IPS-11a (cell line): ENCODE measurements around the gene GRIN3A.
"Not testable (repeated sequence)": the region's sequence is repeated elsewhere in the genome, so short reads cannot be mapped to it uniquely, and the experiment has no call there.

Experiments
- H3K4me3 ChIP-seq: one replicate; pipeline ENCODE4 v1.5.1; 2013; ENCODE audit warnings: low read depth, low read length, control low read depth

Gene GRIN3A

DNA sequence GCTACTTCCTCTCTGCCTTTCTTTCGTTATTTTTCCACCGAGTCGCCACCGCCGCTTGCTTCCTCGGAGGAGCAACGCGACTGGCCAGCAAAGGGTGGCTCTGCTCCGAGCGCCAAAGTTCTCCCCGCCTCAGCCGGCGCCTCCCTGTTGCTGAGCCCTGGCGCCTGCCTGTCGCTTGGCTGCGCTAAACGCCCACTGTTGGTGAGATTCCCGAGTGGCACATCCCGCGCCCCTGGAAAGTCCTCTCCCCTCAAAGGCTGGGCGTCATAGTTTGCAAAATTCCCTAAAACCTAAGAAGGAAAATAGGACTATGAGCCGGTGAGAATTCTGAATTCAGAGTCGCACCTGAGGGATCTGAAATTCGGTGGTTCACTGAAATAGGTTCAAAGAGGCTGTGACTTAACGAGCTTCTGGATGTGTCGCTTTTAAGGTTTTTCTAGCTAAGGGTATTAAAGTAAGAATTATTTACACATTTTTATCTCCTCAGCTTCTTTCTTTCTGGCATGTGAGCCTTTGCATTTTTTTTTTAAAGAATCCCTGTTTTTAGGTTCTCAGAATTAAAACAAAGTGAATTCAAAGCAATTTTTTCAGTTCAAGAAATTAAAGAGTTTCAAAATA, at the start of gene GRIN3A:
GRIN3A (minus strand) TSS at position 82 of the 618 bp plus-strand sequence. CDS start 668 bp downstream, outside the sequence.
- H3K4me3 ChIP-seq, result peak within 1 kb of the TSS; percentile 46

- H3K4me3 ChIP-seq, result no peak overlapping the region
Observed at GRCh38 chr9:101787891-101788290, 49.4 kb upstream of the GRIN3A start.

GRCh38 chr9:101778332-101778731, 39.9 kb upstream of the GRIN3A start:
- H3K4me3 ChIP-seq, result no peak overlapping the region

DNA sequence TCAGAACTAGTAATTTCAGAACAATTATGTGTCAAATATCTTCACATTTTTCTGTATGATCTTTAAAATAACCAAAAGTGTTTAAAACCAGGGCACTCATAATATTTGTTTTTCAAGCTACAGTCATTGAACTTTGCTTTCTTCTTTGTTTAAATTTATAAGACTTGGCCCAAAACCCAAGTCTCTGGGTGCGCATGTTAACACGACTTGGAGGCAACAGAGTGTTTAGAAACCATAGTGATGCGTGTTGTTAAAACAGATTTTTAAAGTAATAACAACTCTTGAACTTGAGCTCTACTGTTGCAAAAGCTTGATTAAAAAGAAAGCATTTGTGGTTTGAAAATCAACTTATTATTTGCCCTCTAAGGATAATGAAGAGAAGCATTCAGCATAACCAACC, 26.0 kb upstream of the GRIN3A start:
- no peak overlapping the region for H3K4me3 ChIP-seq

GRCh38 chr9:101758304-101758930, 20.0 kb upstream of the GRIN3A start:
- no peak overlapping the region for H3K4me3 ChIP-seq

DNA sequence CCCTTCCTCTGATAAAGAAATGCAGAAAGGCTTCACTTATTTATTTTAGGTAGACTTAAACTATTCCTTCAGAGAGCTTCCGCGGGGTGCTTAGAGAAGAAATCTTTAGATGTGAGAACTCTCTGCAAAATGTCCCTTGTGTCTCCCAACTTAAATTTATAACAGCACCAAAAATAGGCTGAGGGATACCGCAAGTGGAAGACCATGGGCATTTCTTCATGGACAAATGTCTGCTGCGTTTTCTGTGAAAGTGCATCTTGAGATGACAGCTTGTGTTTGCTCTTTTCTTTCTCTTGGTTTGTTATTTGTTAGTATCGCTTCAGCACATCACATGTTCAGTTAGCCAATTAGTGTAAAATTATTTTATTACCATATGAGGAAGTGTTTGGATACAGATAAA, 15.3 kb upstream of the GRIN3A start:
- H3K4me3 ChIP-seq, result no peak overlapping the region

- no peak overlapping the region for H3K4me3 ChIP-seq
Observed at GRCh38 chr9:101751895-101752294, 13.4 kb upstream of the GRIN3A start.

DNA sequence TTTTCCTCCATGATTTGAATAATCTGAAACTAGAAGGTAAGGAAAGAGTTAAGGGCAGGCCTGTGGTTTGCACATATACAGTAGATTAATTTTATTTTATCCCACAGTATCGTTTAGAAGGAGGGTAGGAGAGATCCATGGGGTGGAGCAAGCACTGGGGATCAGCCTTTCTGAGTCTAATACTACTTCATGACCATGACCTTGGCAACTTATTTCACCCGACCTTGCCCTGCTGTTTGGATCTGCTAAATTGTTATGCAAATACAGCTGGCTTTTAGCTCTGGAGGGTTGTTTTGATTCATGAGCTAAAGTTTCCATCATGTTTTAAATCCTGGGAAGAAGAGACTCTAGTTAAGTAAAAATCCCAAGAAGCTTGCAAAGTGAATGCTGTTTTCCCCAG, 864 bp upstream of the GRIN3A start:
- H3K4me3 ChIP-seq, result no peak overlapping the region

DNA sequence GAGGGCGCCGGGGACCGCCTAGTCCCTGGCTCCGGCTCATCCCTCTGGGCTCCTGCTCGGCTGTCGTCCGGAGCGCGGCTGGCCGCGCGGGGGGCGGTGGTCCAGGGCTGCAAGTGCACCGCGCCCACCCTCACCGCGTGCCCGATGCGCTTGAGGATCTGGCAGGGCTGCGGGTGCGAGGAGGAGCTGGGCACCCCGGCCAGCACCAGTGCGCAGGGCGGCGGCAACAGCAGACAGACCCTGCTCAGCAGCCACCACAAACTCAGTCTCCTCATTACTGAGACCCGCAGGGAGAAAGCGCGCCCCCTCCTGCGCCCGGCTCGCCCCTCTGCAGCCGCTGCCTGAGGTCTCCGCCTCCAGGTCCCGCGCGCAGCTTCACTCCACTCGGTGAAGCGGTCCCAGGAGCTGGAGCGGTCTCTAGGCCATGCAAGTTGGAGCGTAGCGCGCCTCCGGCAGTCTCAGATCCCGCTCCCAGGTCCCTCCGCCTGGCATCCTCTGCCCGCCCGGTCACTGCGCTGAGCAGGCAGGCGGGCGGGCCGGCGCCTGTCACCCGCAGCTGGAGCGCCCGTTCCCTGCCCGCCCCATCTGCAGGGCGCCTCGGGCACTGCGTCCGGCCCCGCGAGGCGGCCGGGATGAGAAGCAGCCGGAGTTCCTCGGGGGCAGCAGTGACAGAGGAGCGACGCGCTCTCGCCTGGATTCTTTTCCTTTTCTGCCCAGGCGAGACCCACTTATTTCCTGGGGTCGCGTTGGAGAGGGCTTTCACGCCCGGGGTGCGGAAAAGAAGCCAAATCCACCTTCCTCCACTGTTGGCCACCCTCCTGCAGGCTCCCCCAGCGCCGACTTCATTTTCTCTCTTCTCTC, 512 bp downstream of the GRIN3A start:
- H3K4me3 ChIP-seq, result peak overlapping the region; percentile 46

DNA sequence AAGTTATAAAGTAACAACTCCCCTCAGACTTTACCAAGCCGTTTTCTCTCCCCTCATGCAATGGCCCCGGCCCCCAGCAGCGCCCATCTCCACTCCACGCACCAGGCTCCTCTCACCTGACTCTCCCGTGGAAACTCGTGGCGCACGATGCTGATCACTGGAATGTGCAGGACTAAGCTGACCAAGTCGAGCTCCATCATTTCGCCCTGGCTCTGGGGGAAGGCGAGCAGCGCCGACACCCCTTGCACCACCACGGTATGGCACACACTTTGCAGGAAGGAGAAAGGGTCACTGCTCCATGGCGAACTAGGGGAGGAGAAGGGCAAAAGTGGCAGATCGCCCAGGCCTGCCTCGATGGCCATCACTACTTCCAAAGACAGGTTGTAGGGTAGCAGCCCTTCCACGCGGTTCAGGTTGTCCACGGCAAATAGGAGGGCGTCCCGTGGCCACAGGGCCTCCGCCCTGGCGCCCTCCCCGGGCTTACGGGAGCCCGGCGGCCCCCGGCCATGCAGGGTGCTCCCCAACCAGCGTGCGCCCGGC, 1.2 kb downstream of the GRIN3A start:
- no peak overlapping the region for H3K4me3 ChIP-seq

- H3K4me3 ChIP-seq, result no peak overlapping the region
Observed at GRCh38 chr9:101736717-101737116, 1.7 kb downstream of the GRIN3A start.

- H3K4me3 ChIP-seq, result no peak overlapping the region
Observed at GRCh38 chr9:101731429-101731828, 7.0 kb downstream of the GRIN3A start.

DNA sequence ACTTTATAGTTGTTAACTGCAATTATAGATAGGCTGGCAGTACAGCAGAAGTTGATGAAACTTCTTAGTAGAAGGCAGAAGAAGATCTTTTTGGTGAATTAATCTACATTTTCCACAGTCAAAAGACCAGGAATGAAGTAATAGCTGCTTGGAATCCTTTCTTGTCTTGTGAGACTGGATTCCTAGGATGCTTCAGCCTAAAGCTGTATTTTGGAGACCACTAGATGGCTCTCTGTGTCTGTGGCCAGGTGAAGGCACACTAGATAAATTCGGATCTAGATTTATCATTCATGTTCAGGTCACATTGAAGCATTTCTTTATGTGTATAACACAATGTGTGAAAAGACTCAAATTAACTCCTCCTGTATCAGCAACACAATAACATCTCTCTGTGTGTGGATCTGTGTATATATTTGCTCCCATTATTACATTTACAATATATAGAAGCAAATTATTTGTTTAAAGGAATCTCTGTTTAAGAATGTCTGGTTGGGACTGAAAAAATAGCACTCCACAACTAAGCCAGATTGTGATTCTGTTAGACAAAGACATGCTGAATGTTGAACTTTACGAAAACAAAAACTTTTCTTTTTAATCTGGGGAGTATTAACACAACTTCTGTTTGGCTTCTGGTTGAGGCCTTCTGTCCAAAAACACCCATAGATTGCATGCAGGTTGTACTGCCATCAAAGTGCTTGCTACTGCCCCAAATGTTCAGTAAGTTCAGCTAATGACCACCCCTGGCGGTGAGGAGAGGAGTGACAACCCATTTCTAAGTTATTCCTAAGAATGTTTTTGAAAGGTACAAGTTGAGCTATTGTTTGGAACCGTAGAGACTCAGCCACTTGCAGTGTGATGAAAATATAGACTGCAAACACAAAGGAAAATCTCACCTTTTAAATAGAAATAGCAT, 10.6 kb downstream of the GRIN3A start:
- H3K4me3 ChIP-seq, result no peak overlapping the region

DNA sequence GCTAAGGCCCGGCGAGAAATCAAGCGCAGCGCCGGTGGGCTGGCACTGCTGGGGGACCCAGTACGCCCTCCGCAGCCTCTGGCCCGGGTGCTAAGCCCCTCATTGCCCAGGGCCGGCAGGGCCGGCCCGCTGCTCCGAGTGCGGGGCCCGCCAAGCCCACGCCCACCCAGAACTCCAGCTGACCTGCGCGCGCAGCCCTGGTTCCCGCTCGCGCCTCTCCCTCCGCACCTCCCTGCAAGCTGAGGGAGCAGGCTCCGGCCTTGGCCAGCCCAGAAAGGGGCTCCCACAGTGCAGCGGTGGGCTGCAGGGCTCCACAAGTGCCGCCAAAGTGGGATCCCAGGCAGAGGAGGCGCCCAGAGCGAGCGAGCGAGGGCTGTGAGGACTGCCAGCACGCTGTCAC, 14.2 kb downstream of the GRIN3A start:
- H3K4me3 ChIP-seq, result not testable (repeated sequence)

DNA sequence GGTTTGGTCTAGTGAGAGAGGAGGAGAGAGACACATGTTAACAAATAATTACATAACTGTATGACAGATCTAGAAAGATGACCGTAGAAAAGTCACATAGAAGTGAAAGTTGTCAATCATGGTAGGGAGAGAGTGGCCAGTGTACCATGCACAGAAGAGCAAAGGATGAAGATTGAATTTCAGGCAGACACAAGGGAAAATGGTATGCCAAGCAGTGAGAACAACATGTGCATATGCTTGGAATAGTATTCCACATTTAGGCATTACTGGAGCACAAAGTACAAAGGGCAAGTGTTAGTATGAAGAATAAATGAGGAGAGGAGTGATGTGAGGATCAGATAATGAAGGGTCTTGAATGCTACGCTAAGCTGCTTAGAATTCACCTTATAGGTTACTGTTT, 20.3 kb downstream of the GRIN3A start:
- no peak overlapping the region for H3K4me3 ChIP-seq

DNA sequence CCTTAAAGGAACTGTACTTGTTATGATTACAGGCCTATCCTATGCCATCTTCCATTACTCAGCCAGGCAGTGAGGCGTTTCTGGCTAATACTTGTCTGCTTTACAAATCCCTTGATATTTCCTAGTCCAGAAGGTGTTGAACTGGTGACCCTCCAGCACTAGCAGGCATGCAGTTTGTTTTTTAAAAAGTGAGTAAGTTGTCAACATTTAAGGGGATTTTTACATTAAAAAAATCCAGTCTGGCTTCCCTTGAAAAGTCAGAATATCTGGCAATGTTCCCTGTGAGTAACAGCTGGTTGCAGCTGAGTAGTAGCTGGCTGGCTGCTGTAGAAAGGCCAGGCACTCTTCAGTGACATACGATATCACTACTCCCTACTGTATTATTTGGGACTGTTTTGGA, 21.8 kb downstream of the GRIN3A start:
- no peak overlapping the region for H3K4me3 ChIP-seq

GRCh38 chr9:101711330-101711941, 27.0 kb downstream of the GRIN3A start:
- H3K4me3 ChIP-seq, result no peak overlapping the region

DNA sequence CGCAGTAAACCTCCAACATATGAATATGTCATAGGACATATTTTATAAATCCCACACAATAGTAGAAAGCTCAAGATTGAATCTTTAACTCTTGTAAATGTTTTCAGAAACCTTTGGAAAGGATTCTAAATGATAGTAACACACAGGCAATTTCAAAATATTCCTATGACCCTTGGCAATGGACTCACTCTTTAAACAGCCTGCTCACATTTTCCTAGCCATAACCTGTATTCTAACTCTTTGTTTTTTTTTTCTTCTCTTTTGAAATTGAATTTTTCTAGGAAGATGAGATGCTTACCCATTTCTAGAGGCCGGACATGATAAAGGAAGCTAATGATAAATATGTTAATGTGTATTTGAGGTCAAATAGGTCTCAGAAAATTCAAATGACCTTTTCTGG, 29.6 kb downstream of the GRIN3A start:
- no peak overlapping the region for H3K4me3 ChIP-seq

- no peak overlapping the region for H3K4me3 ChIP-seq
Observed at GRCh38 chr9:101707721-101708120, 30.7 kb downstream of the GRIN3A start.

- no peak overlapping the region for H3K4me3 ChIP-seq
Observed at GRCh38 chr9:101706997-101707396, 31.4 kb downstream of the GRIN3A start.
